Measurements from ENCODE around the gene GLYR1. TPM values are rescaled to one million over a fixed set of nuclear protein-coding genes. Genes with fewer than 3 reads are reported as not detected.
A peak's percentile ranks its signal among the peaks of the same experiment; 100 is the strongest.

Gene GLYR1
- total RNA-seq, 1 experiment from 2014 or later: 67.3 TPM

DNA sequence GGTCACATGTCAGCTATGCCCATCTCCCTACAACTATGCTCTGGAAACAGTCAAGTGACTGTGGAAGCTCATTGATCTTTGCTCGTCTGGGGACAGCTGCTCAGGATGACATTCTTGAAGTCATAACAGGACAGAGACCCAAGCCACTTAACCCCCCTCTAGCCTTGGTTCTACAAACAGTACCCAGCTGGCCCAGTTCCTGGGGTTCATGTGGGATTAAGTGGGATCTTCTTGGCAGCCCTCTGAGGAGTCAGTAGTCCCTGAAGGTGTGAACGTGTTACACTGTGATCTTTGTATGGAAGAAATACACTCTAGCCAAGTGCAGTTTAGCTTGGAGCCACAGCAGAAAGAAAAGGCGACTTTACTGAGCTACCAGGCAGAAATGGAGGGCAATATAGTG is 26.0 kb upstream of the GLYR1 start:
- TF ChIP-seq, protein P1, sequence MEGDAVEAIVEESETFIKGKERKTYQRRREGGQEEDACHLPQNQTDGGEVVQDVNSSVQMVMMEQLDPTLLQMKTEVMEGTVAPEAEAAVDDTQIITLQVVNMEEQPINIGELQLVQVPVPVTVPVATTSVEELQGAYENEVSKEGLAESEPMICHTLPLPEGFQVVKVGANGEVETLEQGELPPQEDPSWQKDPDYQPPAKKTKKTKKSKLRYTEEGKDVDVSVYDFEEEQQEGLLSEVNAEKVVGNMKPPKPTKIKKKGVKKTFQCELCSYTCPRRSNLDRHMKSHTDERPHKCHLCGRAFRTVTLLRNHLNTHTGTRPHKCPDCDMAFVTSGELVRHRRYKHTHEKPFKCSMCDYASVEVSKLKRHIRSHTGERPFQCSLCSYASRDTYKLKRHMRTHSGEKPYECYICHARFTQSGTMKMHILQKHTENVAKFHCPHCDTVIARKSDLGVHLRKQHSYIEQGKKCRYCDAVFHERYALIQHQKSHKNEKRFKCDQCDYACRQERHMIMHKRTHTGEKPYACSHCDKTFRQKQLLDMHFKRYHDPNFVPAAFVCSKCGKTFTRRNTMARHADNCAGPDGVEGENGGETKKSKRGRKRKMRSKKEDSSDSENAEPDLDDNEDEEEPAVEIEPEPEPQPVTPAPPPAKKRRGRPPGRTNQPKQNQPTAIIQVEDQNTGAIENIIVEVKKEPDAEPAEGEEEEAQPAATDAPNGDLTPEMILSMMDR (IDR thresholded peaks at IDR 0.05; ENCODE audit: unreplicated experiment): no peak
- BruUV-seq (replicated peaks): no TSS peak
- Mint-ChIP-seq H3K4me3 (ENCODE audit: unreplicated experiment) (no peak overlapping the region), H3K27me3 (ENCODE audit: insufficient read depth, unreplicated experiment) (no peaks in the 10 kb centered on the region), H3K36me3 (ENCODE audit: insufficient read depth, unreplicated experiment) (peaks cover 87% of the 10 kb centered on the region), H3K27ac (ENCODE audit: low read depth, unreplicated experiment) (peak overlapping the region; percentile 39), H3K9me3 (ENCODE audit: unreplicated experiment) (no peaks in the 10 kb centered on the region), H3K4me1 (ENCODE audit: insufficient read depth, unreplicated experiment) (peaks cover 10% of the 10 kb centered on the region)
- CTCF ChIA-PET: interaction anchor here (0.5 to 1.3 kb wide), 4 partner anchors 12 to 1515 kb away, joined by 3 to 6 read pairs (median 3); no protein-coding TSS in a partner anchor
- DNase-seq (ENCODE audit: unreplicated experiment): no peak
- POLR2A ChIA-PET: interaction anchor here (0.7 kb wide), 1 partner anchor 42 kb away, joined by 3 read pairs; no protein-coding TSS in a partner anchor
- intact Hi-C loops (cut with micrococcal nuclease): no loop called here

DNA sequence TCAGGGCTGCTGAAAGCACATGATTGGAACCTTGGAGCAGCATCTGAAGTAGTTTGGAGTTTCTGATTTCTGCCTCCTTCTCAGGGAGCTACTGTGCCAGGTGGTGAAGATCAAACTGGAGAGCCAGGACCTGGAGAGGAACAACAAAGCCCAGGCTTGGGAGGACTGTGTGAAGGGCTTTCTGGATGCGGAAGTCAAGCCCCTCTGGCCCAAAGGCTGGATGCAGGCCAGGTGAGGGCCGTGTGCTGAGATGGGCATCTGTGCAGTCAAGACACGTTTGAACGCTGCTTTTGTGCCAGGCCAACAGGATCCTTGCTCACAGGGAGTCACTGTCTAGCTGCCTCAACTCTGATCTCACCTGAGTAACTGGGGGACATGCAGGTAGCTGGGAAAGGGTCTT is 24.0 kb upstream of the GLYR1 start:
- ChIA-PET POLR2A (no interaction called here), CTCF (interaction anchor here (0.6 kb wide), 3 partner anchors 14 to 65 kb away, joined by 3 to 4 read pairs (median 3); no protein-coding TSS in a partner anchor)
- Mint-ChIP-seq H3K27ac (ENCODE audit: low read depth, unreplicated experiment) (no peak overlapping the region), H3K36me3 (ENCODE audit: insufficient read depth, unreplicated experiment) (peaks cover 83% of the 10 kb centered on the region), H3K4me3 (ENCODE audit: unreplicated experiment) (no peak overlapping the region), H3K27me3 (ENCODE audit: insufficient read depth, unreplicated experiment) (no peaks in the 10 kb centered on the region), H3K4me1 (ENCODE audit: insufficient read depth, unreplicated experiment) (peaks cover 10% of the 10 kb centered on the region), H3K9me3 (ENCODE audit: unreplicated experiment) (no peaks in the 10 kb centered on the region)
- BruUV-seq (replicated peaks): no TSS peak
- intact Hi-C loops (cut with micrococcal nuclease): no loop called here
- no peak for DNase-seq (ENCODE audit: unreplicated experiment)
- TF ChIP-seq, protein P1 (IDR thresholded peaks at IDR 0.05; ENCODE audit: unreplicated experiment): no peak

DNA sequence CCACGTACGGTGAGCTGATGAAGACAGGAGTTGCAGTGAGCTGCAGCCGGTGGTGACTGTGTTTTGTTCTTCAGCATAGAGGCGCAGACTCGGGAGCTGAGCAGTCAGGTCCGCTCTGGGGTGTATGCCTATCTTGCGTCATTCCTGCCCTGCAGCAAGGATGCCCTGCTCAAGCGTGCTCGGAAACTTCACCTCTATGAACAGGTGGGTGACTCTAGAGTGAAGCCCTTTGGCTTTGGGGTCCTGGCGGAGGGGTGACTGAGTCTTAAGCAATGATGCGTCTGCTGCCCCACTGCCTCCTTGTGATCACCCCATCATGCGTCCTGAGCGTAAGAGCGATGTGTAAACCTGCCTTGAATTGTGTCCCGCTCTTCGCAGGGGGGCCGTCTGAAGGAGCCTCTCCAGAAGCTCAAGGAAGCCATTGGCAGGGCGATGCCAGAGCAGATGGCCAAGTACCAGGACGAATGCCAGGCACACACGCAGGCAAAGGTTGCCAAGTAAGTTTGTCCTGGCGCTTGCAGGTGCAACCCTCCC is 23.1 kb upstream of the GLYR1 start:
- Mint-ChIP-seq H3K4me3 (ENCODE audit: unreplicated experiment) (no peak overlapping the region), H3K27ac (ENCODE audit: low read depth, unreplicated experiment) (no peak overlapping the region), H3K4me1 (ENCODE audit: insufficient read depth, unreplicated experiment) (peaks cover 10% of the 10 kb centered on the region), H3K9me3 (ENCODE audit: unreplicated experiment) (no peaks in the 10 kb centered on the region), H3K36me3 (ENCODE audit: insufficient read depth, unreplicated experiment) (peaks cover 83% of the 10 kb centered on the region), H3K27me3 (ENCODE audit: insufficient read depth, unreplicated experiment) (no peaks in the 10 kb centered on the region)
- intact Hi-C loops (cut with micrococcal nuclease): no loop called here
- ChIA-PET POLR2A (no interaction called here), CTCF (interaction anchor here (0.6 to 1.4 kb wide), 3 partner anchors 15 to 86 kb away, joined by 3 to 5 read pairs (median 3); no protein-coding TSS in a partner anchor)
- TF ChIP-seq, protein P1 (IDR thresholded peaks at IDR 0.05; ENCODE audit: unreplicated experiment): no peak
- no peak for DNase-seq (ENCODE audit: unreplicated experiment)
- no TSS peak for BruUV-seq (replicated peaks)

DNA sequence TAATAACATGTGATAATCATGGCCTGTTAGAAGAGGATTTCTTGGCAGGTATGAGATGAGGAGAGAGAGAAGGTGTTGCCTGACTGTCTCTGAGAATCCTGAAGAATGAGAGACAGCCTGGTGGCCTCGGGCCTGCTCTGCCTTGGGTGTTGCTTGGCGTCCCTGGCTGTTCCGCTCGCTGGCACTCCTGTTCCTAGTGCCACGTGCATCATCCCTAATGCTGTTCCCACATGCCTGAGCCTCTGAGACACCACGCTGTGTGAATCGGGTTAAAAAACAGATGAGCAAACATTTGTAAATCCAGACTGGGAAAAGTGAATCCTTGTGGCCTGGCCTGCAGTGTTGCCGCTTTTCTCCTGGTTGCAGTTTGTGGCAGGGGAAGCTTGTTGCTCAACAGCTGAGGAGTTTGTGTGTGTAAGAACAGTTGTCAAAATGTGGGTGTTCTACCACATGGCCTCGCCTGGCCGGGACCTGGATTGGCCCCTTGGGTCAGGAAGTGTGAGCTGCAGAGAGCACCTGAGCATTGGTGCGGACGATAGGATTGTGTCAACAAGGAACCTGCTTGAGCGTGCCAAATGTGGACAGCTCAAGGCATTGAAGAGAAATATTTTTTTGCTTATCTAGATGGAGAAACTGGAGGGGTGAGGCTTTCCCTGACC is 22.2 kb upstream of the GLYR1 start:
- intact Hi-C loops (cut with micrococcal nuclease): no loop called here
- CTCF ChIA-PET: interaction anchor here (0.6 to 1.4 kb wide), 2 partner anchors 87 to 395 kb away, joined by 3 to 5 read pairs; no protein-coding TSS in a partner anchor
- TF ChIP-seq, protein P1 (IDR thresholded peaks at IDR 0.05; ENCODE audit: unreplicated experiment): no peak
- Mint-ChIP-seq H3K4me3 (ENCODE audit: unreplicated experiment) (no peak overlapping the region), H3K27ac (ENCODE audit: low read depth, unreplicated experiment) (no peak overlapping the region), H3K36me3 (ENCODE audit: insufficient read depth, unreplicated experiment) (peaks cover 74% of the 10 kb centered on the region), H3K9me3 (ENCODE audit: unreplicated experiment) (no peaks in the 10 kb centered on the region), H3K27me3 (ENCODE audit: insufficient read depth, unreplicated experiment) (no peaks in the 10 kb centered on the region), H3K4me1 (ENCODE audit: insufficient read depth, unreplicated experiment) (peaks cover 10% of the 10 kb centered on the region)
- POLR2A ChIA-PET: interaction anchor here (0.8 kb wide), 1 partner anchor 31 kb away, joined by 3 read pairs; no protein-coding TSS in a partner anchor
- no TSS peak for BruUV-seq (replicated peaks)
- DNase-seq (ENCODE audit: unreplicated experiment): no peak

All from MCF 10A (cell line).